ENCODE results near the gene WDR70.
"Not testable (repeated sequence)": the region's sequence is repeated elsewhere in the genome, so short reads cannot be mapped to it uniquely, and the experiment has no call there.

Gene WDR70

GRCh38 chr5:37379100-37379628 is at the start of gene WDR70:
Gene WDR70 (plus strand): TSS chr5:37379318. CDS start chr5:37379368, 50 bp downstream.
- DNase-seq (ENCODE audit: low spot score) = peak; percentile 71

- DNase-seq (ENCODE audit: low spot score) = not testable (repeated sequence)
Measured at GRCh38 chr5:37334754-37335153, 44.4 kb upstream of the WDR70 start.

GRCh38 chr5:37342741-37343140 is 36.4 kb upstream of the WDR70 start:
- not testable (repeated sequence) for DNase-seq (ENCODE audit: low spot score)

GRCh38 chr5:37355161-37355560 is 24.0 kb upstream of the WDR70 start:
- DNase-seq (ENCODE audit: low spot score) = no peak

- DNase-seq (ENCODE audit: low spot score) = no peak
Measured at GRCh38 chr5:37370550-37370863, 8.6 kb upstream of the WDR70 start.

- peak; percentile 93 for DNase-seq (ENCODE audit: low spot score)
Measured at GRCh38 chr5:37370864-37371726, 8.0 kb upstream of the WDR70 start, which contains the start of gene NUP155. Gene NUP155 (minus strand): TSS chr5:37371106. CDS start chr5:37370977, 129 bp downstream.

- no peak for DNase-seq (ENCODE audit: low spot score)
Measured at GRCh38 chr5:37375091-37375490, 4.0 kb upstream of the WDR70 start.

GRCh38 chr5:37378066-37378465 is 1.1 kb upstream of the WDR70 start:
- not testable (repeated sequence) for DNase-seq (ENCODE audit: low spot score)

- no peak for DNase-seq (ENCODE audit: low spot score)
Measured at GRCh38 chr5:37391591-37391990, 12.5 kb downstream of the WDR70 start.

- DNase-seq (ENCODE audit: low spot score) = no peak
Measured at GRCh38 chr5:37396352-37396751, 17.2 kb downstream of the WDR70 start.

GRCh38 chr5:37400501-37400900 is 21.4 kb downstream of the WDR70 start:
- no peak for DNase-seq (ENCODE audit: low spot score)

GRCh38 chr5:37412515-37412914 is 33.4 kb downstream of the WDR70 start:
- DNase-seq (ENCODE audit: low spot score) = no peak

GRCh38 chr5:37415456-37415855 is 36.3 kb downstream of the WDR70 start:
- not testable (repeated sequence) for DNase-seq (ENCODE audit: low spot score)

GRCh38 chr5:37417347-37417746 is 38.2 kb downstream of the WDR70 start:
- no peak for DNase-seq (ENCODE audit: low spot score)

GRCh38 chr5:37424441-37424840 is 45.3 kb downstream of the WDR70 start:
- DNase-seq (ENCODE audit: low spot score) = no peak

- no peak for DNase-seq (ENCODE audit: low spot score)
Measured at GRCh38 chr5:37428044-37428443, 48.9 kb downstream of the WDR70 start.

- no peak for DNase-seq (ENCODE audit: low spot score)
Measured at GRCh38 chr5:37435261-37435660, 56.1 kb downstream of the WDR70 start.

- no peak for DNase-seq (ENCODE audit: low spot score)
Measured at GRCh38 chr5:37436146-37436934, 57.2 kb downstream of the WDR70 start.

GRCh38 chr5:37437711-37438110 is 58.6 kb downstream of the WDR70 start:
- DNase-seq (ENCODE audit: low spot score) = no peak

- DNase-seq (ENCODE audit: low spot score) = not testable (repeated sequence)
Measured at GRCh38 chr5:37445783-37446182, 66.7 kb downstream of the WDR70 start.

- peak; percentile 7 for DNase-seq (ENCODE audit: low spot score)
Measured at GRCh38 chr5:37448941-37449340, 69.8 kb downstream of the WDR70 start.

- DNase-seq (ENCODE audit: low spot score) = not testable (repeated sequence)
Measured at GRCh38 chr5:37451991-37452390, 72.9 kb downstream of the WDR70 start.

- DNase-seq (ENCODE audit: low spot score) = not testable (repeated sequence)
Measured at GRCh38 chr5:37453252-37453651, 74.1 kb downstream of the WDR70 start.

All from hepatic stellate cell (primary cell).